ENCODE data around the gene IQCK. TPM values are rescaled to one million over a fixed set of nuclear protein-coding genes. Genes with fewer than 3 reads are reported as not detected.
"Not testable (repeated sequence)": the region's sequence is repeated elsewhere in the genome, so short reads cannot be mapped to it uniquely, and the experiment has no call there.

IQCK gene
- total RNA-seq, 2 donors from 2014 or later = 1.7 to 2.9 TPM

GRCh38 chr16:19771796-19772195 lies 53.7 kb downstream of the IQCK start:
- no peaks in the 10 kb centered on the region for H3K4me1 Mint-ChIP-seq
- no peak for ATAC-seq (replicated peaks)
- H3K27ac Mint-ChIP-seq = no peak overlapping the region
- no peaks in the 10 kb centered on the region for H3K27me3 Mint-ChIP-seq
- H3K4me3 Mint-ChIP-seq = no peak overlapping the region
- peaks cover 14% of the 10 kb centered on the region for H3K9me3 Mint-ChIP-seq
- no peaks in the 10 kb centered on the region for H3K36me3 Mint-ChIP-seq (ENCODE audit: low read depth)

- ATAC-seq (replicated peaks) = no peak
- Mint-ChIP-seq H3K27me3 (no peaks in the 10 kb centered on the region), H3K27ac (no peak overlapping the region), H3K4me3 (no peak overlapping the region), H3K36me3 (ENCODE audit: low read depth) (no peaks in the 10 kb centered on the region), H3K4me1 (no peaks in the 10 kb centered on the region), H3K9me3 (peaks cover 10% of the 10 kb centered on the region)
These were observed 56.0 kb downstream of the IQCK start for GRCh38 chr16:19774024-19774423.

- Mint-ChIP-seq H3K4me3 (no peak overlapping the region), H3K27ac (no peak overlapping the region), H3K36me3 (ENCODE audit: low read depth) (no peaks in the 10 kb centered on the region), H3K9me3 (no peaks in the 10 kb centered on the region), H3K27me3 (no peaks in the 10 kb centered on the region), H3K4me1 (no peaks in the 10 kb centered on the region)
- ATAC-seq (replicated peaks) = no peak
These were observed 58.1 kb downstream of the IQCK start for GRCh38 chr16:19776147-19776546.

- Mint-ChIP-seq H3K4me1 (no peaks in the 10 kb centered on the region), H3K36me3 (ENCODE audit: low read depth) (no peaks in the 10 kb centered on the region), H3K27ac (no peak overlapping the region), H3K9me3 (no peaks in the 10 kb centered on the region), H3K4me3 (no peak overlapping the region), H3K27me3 (no peaks in the 10 kb centered on the region)
- ATAC-seq (replicated peaks) = no peak
These were observed 58.5 kb downstream of the IQCK start for GRCh38 chr16:19776565-19776964.

- Mint-ChIP-seq H3K4me1 (no peaks in the 10 kb centered on the region), H3K27me3 (no peaks in the 10 kb centered on the region), H3K4me3 (no peak overlapping the region), H3K27ac (no peak overlapping the region), H3K9me3 (no peaks in the 10 kb centered on the region), H3K36me3 (ENCODE audit: low read depth) (no peaks in the 10 kb centered on the region)
- no peak for ATAC-seq (replicated peaks)
These were observed 62.2 kb downstream of the IQCK start for GRCh38 chr16:19780321-19780720.

GRCh38 chr16:19781226-19781625 lies 63.2 kb downstream of the IQCK start:
- Mint-ChIP-seq H3K4me1 (no peaks in the 10 kb centered on the region), H3K4me3 (no peak overlapping the region), H3K9me3 (no peaks in the 10 kb centered on the region), H3K27ac (no peak overlapping the region), H3K27me3 (no peaks in the 10 kb centered on the region), H3K36me3 (ENCODE audit: low read depth) (no peaks in the 10 kb centered on the region)
- ATAC-seq (replicated peaks) = no peak

GRCh38 chr16:19783363-19784182 lies 65.5 kb downstream of the IQCK start:
- no peaks in the 10 kb centered on the region for H3K9me3 Mint-ChIP-seq
- no peaks in the 10 kb centered on the region for H3K4me1 Mint-ChIP-seq
- no peaks in the 10 kb centered on the region for H3K36me3 Mint-ChIP-seq (ENCODE audit: low read depth)
- no peaks in the 10 kb centered on the region for H3K27me3 Mint-ChIP-seq
- no peak overlapping the region for H3K27ac Mint-ChIP-seq
- ATAC-seq (replicated peaks) = no peak
- H3K4me3 Mint-ChIP-seq = no peak overlapping the region

- H3K4me3 Mint-ChIP-seq = no peak overlapping the region
- no peaks in the 10 kb centered on the region for H3K9me3 Mint-ChIP-seq
- H3K4me1 Mint-ChIP-seq = no peaks in the 10 kb centered on the region
- ATAC-seq (replicated peaks) = no peak
- H3K36me3 Mint-ChIP-seq (ENCODE audit: low read depth) = no peaks in the 10 kb centered on the region
- H3K27ac Mint-ChIP-seq = no peak overlapping the region
- no peaks in the 10 kb centered on the region for H3K27me3 Mint-ChIP-seq
These were observed 66.2 kb downstream of the IQCK start for GRCh38 chr16:19784183-19784736.

- no peaks in the 10 kb centered on the region for H3K36me3 Mint-ChIP-seq (ENCODE audit: low read depth)
- no peak overlapping the region for H3K27ac Mint-ChIP-seq
- H3K4me1 Mint-ChIP-seq = no peaks in the 10 kb centered on the region
- H3K4me3 Mint-ChIP-seq = no peak overlapping the region
- H3K27me3 Mint-ChIP-seq = no peaks in the 10 kb centered on the region
- no peak for ATAC-seq (replicated peaks)
- no peaks in the 10 kb centered on the region for H3K9me3 Mint-ChIP-seq
These were observed 67.0 kb downstream of the IQCK start for GRCh38 chr16:19785081-19785480.

- no peak overlapping the region for H3K4me3 Mint-ChIP-seq
- ATAC-seq (replicated peaks) = no peak
- H3K9me3 Mint-ChIP-seq = no peaks in the 10 kb centered on the region
These were observed 67.5 kb downstream of the IQCK start for GRCh38 chr16:19785512-19786130.

GRCh38 chr16:19801369-19801768 lies 83.3 kb downstream of the IQCK start:
- not testable (repeated sequence) for ATAC-seq (replicated peaks)
- Mint-ChIP-seq H3K4me1 (peaks cover 16% of the 10 kb centered on the region), H3K9me3 (peaks cover 13% of the 10 kb centered on the region)

More at GRCh38 chr16:19785512-19786130, 67.5 kb downstream of the IQCK start:
- Mint-ChIP-seq H3K36me3 (ENCODE audit: low read depth) (no peaks in the 10 kb centered on the region), H3K27me3 (no peaks in the 10 kb centered on the region), H3K4me1 (no peaks in the 10 kb centered on the region), H3K27ac (no peak overlapping the region)

GRCh38 chr16:19801824-19802223 lies 83.8 kb downstream of the IQCK start:
- not testable (repeated sequence) for H3K36me3 Mint-ChIP-seq (ENCODE audit: low read depth); H3K4me3 Mint-ChIP-seq; H3K27me3 Mint-ChIP-seq; H3K27ac Mint-ChIP-seq; ATAC-seq (replicated peaks)
- Mint-ChIP-seq H3K4me1 (peaks cover 16% of the 10 kb centered on the region), H3K9me3 (peaks cover 13% of the 10 kb centered on the region)

More at GRCh38 chr16:19801369-19801768, 83.3 kb downstream of the IQCK start:
- H3K27me3 Mint-ChIP-seq; H3K27ac Mint-ChIP-seq; H3K4me3 Mint-ChIP-seq; H3K36me3 Mint-ChIP-seq (ENCODE audit: low read depth): not testable (repeated sequence)

- H3K27me3 Mint-ChIP-seq = no peaks in the 10 kb centered on the region
- ATAC-seq (replicated peaks) = no peak
- H3K27ac Mint-ChIP-seq = no peak overlapping the region
These were observed 84.5 kb downstream of the IQCK start for GRCh38 chr16:19802612-19803011.

GRCh38 chr16:19804538-19805323 lies 86.7 kb downstream of the IQCK start:
- peaks cover 13% of the 10 kb centered on the region for H3K9me3 Mint-ChIP-seq
- H3K36me3 Mint-ChIP-seq (ENCODE audit: low read depth) = no peaks in the 10 kb centered on the region
- peak overlapping the region; percentile 90 for H3K27ac Mint-ChIP-seq
- peak; percentile 70 for ATAC-seq (replicated peaks)
- H3K27me3 Mint-ChIP-seq = no peaks in the 10 kb centered on the region
- H3K4me3 Mint-ChIP-seq = peak overlapping the region; percentile 74
- peaks cover 16% of the 10 kb centered on the region for H3K4me1 Mint-ChIP-seq

More at GRCh38 chr16:19802612-19803011, 84.5 kb downstream of the IQCK start:
- H3K9me3 Mint-ChIP-seq = peaks cover 13% of the 10 kb centered on the region
- H3K4me3 Mint-ChIP-seq = no peak overlapping the region
- peaks cover 16% of the 10 kb centered on the region for H3K4me1 Mint-ChIP-seq
- no peaks in the 10 kb centered on the region for H3K36me3 Mint-ChIP-seq (ENCODE audit: low read depth)

All from activated T-helper 17 cell treated with anti-CD3 and anti-CD28 coated beads, Interleukin-2, amount 50 U/mL, for 72 hours (primary cell).